ENCODE results near the gene PPP1R1B.
A peak's percentile ranks its signal among the peaks of the same experiment; 100 is the strongest.

PPP1R1B gene

GRCh38 chr17:39633570-39634183, 6.9 kb downstream of the PPP1R1B start:
- DNase-seq (ENCODE audit: low spot score), result no peak

GRCh38 chr17:39634384-39634871, 7.7 kb downstream of the PPP1R1B start:
- peak; percentile 63 for DNase-seq (ENCODE audit: low spot score)

GRCh38 chr17:39635614-39636176, 8.9 kb downstream of the PPP1R1B start:
- no peak for DNase-seq (ENCODE audit: low spot score)

GRCh38 chr17:39636587-39636926, 9.8 kb downstream of the PPP1R1B start:
- DNase-seq (ENCODE audit: low spot score), result no peak

GRCh38 chr17:39636927-39637736, 10.4 kb downstream of the PPP1R1B start, which contains the start of gene STARD3:
Gene STARD3, plus strand, starts transcription at chr17:39637144. Its CDS starts 16,388 bp downstream, at chr17:39653532.
- DNase-seq (ENCODE audit: low spot score), result peak; percentile 92

GRCh38 chr17:39638317-39638716, 11.6 kb downstream of the PPP1R1B start:
- DNase-seq (ENCODE audit: low spot score), result no peak

- no peak for DNase-seq (ENCODE audit: low spot score)
Observed at GRCh38 chr17:39639043-39639442, 12.3 kb downstream of the PPP1R1B start.

GRCh38 chr17:39639566-39640458, 13.1 kb downstream of the PPP1R1B start:
- no peak for DNase-seq (ENCODE audit: low spot score)

GRCh38 chr17:39640591-39641031, 13.9 kb downstream of the PPP1R1B start:
- no peak for DNase-seq (ENCODE audit: low spot score)

- DNase-seq (ENCODE audit: low spot score), result no peak
Observed at GRCh38 chr17:39641097-39641496, 14.3 kb downstream of the PPP1R1B start.

GRCh38 chr17:39641883-39642282, 15.1 kb downstream of the PPP1R1B start:
- no peak for DNase-seq (ENCODE audit: low spot score)

- DNase-seq (ENCODE audit: low spot score), result no peak
Observed at GRCh38 chr17:39642291-39643074, 15.7 kb downstream of the PPP1R1B start.

GRCh38 chr17:39643271-39643670, 16.5 kb downstream of the PPP1R1B start:
- DNase-seq (ENCODE audit: low spot score), result no peak

- DNase-seq (ENCODE audit: low spot score), result no peak
Observed at GRCh38 chr17:39647256-39647655, 20.5 kb downstream of the PPP1R1B start.

- DNase-seq (ENCODE audit: low spot score), result no peak
Observed at GRCh38 chr17:39648616-39649366, 22.0 kb downstream of the PPP1R1B start.

GRCh38 chr17:39650121-39650579, 23.4 kb downstream of the PPP1R1B start:
- no peak for DNase-seq (ENCODE audit: low spot score)

GRCh38 chr17:39651923-39652586, 25.3 kb downstream of the PPP1R1B start:
- no peak for DNase-seq (ENCODE audit: low spot score)

- DNase-seq (ENCODE audit: low spot score), result no peak
Observed at GRCh38 chr17:39652587-39653315, 26.0 kb downstream of the PPP1R1B start.

- DNase-seq (ENCODE audit: low spot score), result no peak
Observed at GRCh38 chr17:39653316-39653661, 26.5 kb downstream of the PPP1R1B start.

Data from HuH-7.5 (cell line).